Activated gamma-delta T cell treated with anti-CD3 and anti-CD28 coated beads, Interleukin-2, amount 50 U/mL, for 16 hours (primary cell): ENCODE results near the gene IRF8.
A peak's percentile ranks its signal among the peaks of the same experiment; 100 is the strongest.
"Not testable (repeated sequence)": the region's sequence is repeated elsewhere in the genome, so short reads cannot be mapped to it uniquely, and the experiment has no call there.

Experiments used
- DNase-seq: peaks from one replicate; pipeline ENCODE4 v3.0.0-alpha.2; 2020; ENCODE audit warnings: low read depth

IRF8 gene

DNA sequence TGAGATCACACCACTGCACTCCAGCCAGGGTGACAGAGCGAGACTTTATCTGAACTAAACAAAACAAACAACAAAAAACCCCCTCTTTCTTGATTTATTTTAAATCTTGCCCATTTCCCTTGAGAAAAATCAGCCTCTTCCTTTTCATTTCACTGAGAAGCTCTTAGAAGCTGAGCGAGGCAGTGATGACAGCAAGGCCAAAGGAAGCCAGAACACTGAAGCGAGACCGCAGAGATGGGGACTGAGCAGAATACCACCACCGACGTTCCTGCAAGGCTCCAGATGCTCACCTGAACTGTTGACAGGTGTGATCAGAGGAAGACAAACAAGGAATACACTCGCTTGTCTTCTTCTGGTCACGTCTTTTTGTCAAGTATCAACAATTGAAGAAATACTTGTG lies 30.5 kb upstream of the IRF8 start:
- no peak for DNase-seq

DNA sequence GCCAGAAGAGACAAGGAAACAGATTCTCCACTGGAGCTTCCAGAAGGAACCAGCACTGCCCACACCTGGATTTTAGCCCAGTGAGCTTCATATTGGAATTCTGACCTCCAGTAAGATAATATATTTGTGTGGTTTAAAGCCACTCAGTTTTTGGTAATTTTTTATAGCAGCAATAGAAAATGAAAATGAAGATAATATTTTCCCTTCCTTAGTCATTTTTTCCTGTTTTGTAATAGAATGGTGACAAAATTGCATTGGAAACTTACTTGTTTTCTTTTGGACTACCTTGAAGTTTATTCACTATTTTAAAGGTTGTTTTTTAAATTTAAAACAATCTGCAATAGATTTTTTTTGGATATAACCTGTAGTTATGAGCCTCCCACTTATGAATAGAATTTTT lies 29.8 kb upstream of the IRF8 start:
- no peak for DNase-seq

DNA sequence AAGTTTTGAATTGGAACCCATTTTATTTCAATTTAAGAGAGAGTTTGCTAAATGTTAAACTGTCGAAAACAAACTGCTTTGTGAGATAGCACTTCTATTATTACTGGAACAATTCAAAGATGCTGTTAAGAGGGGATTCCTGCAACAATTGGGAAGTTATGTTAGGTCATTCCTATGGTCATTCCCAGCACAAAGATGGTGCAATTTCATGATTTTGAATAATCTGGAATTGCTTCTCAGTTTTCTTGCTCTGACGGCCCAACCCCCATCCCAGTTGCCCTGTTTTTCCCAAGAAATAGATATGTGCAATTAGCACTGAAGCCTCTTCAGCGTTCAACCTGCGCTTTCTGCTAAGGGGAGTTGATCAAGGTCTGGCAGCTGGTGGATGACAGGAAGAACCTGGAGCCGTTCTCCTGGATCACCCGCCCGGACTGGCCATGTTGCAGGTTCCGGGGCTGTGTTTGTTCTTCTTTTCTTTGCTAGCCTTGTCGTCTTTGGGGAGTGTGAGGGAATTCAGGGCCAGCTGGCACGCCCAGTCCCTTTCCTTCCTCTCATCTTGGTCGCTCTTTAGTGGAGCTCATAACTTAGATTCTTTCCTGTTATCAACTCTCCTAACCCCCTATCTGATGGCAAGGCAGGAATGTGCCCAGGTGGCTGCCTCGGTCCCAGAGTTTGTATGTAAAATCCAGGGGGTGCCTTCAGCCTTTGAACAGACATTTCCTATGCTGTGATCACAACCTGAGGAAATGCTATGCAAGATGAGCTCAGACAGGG lies 29.0 kb upstream of the IRF8 start:
- DNase-seq: no peak

DNA sequence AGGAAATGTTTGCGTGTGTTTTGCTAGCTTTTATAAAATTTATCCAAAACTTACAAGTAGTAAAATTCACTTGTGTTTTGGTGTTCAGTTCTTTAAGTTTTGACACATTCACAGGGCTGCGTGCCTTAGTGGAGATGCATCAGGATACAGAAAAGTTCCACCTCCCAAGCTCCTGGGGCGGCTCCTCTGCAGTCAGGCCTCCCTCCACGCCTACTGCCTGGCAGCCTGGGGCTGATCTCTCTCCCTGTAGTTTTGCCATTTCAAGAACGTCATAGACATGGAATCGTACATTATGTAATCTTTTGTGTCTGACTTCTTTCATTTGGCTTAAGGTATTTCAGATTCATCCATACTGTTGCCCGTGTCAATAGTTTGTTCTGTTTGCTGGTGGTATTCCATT lies 27.2 kb upstream of the IRF8 start:
- DNase-seq: no peak

DNA sequence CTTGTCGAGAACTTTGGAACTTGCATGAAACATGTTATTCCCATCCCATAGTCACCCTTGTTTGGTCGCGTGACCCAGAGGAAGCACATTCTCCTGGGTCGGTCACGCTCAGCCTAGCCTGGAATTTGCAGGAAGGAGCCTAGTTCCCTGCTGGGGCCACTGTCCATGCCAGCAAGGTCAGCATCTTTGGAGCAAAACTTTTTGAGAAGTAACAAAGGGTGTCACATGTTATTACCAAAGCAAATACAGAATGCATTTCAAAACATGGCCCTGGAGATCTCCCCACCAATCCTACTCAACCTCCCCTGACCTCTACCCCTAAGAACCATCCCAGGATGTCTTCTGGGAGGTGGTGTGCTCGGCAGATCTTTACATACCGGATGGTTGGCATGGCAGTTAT lies 26.2 kb upstream of the IRF8 start:
- DNase-seq: no peak

DNA sequence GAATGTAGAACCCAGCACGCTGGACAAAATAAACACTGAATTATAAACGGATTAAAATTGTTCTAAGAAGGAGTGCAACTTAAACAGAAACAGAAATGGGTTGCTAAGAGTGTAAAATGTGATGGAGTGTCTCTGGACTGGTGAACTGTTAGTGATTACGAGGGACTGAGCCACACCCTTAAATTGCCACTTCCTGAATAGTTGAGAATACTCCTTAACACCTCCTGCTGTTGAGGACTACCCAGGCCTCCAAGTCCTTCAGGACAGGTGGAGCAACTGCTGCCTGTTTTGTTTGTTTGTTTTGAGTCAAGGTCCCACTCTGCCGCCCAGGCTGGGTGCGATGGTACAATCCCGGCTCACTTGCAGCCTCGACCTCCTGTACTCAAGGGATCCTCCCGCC lies 25.8 kb upstream of the IRF8 start:
- no peak for DNase-seq

DNA sequence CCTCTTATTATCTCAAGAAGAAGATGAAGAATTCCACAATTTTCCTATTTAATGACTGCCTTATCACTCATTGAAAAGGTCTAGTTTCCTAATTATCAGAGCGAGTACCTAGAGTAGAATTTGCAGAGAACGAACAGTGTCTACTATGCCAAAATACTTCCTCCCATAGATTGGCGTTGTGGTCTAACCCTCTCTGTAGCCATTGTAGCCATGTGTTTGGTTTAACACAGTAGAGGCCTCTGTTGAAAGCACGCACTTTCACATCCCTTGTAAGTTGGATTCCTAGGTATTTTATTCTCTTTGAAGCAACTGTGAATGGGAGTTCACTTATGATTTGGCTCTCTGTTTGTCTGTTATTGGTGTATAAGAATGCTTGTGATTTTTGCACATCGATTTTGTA lies 24.9 kb upstream of the IRF8 start:
- not testable (repeated sequence) for DNase-seq

DNA sequence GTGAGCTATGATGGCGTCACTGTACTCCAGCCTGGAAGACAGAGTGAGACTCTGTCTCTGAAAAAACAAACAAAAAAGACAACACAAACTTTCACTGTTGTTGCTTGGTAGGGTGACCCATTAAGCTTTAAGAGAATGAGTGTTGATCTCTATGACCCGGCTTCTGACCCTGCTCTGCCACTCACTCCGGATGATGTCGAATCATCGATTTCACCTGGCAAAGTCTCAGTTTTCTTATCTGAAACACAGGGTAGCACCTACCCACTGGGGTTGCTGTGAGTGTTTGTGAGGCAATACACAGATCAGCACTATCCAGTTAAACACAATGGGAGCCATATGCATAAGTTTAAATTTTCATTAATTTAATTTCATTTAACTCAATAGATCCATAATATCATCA lies 20.6 kb upstream of the IRF8 start:
- DNase-seq: no peak

DNA sequence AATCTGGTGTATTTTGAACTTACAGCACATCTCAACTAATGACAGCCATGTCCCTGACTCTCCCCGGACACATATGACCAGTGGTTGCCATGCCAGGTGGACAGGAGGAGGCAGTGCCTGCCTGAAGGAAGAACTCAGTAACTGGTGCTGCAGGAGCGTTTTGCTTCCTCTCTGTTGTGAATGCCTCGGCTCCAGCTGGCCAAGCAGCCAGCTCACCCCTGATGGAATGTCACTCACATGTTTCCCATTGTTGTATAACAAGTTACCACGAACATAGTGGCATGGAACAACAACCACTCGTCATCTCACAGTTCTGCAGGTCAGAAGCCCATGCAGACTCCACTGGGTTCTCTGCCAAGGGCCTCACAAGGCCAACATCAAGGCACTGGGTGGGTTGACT lies 20.1 kb upstream of the IRF8 start:
- DNase-seq: no peak

DNA sequence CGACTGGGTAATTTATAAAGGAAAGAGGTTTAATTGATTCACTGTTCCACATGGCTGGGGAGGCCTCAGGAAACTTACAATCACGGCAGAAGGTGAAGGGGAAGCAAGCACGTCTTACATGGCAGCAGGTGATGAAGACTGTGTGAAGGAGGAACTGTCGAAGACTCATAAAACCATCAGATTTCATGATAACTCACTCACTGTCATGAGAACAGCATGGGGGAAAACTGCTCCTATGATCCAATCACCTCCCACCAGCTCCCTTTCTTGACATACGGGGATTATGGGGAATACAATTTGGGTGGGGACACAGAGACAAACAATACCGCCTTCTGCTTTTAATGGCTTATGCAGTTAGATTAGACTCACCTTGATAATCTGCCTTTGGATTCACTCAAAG lies 19.4 kb upstream of the IRF8 start:
- DNase-seq: no peak

DNA sequence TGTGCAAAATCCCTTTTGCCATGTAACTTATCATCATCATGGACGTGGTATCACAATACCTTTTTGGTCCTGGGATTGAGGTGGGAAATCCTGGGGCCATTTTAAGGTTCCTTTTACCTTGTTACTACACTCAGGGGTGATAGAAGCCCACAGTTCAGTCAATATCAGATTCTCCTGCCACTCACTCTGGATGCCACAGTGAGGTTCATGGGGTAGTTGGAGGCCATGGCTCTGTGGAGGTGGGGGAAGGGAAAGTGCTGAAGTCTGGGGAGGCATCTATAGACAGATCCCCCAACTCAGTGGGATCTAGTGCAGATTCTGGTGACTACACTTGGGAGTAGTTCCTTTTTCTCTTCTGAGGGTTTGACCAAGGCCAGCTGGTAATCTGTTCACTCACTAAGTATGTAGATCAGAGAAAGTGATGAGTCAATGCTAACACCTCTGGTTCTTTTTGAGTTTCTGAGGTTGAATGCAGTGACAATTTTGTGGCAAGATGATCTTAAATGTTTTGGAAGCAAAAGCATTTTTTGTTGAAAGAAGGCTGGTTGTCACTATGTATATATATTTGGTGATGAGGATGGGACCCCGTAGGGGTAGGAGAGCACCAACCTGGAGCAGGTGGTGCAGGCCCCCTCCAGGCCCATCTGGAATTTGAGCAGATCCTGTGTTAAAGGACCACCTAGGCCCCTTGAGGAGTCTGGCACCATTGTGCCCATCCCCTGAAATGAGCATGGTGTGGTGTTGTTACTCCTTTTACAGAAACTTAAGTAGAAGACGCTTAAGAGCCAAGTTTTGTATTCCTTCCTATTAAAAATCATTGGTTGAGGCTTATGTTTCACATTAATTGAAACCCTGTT lies 18.8 kb upstream of the IRF8 start:
- DNase-seq: no peak

DNA sequence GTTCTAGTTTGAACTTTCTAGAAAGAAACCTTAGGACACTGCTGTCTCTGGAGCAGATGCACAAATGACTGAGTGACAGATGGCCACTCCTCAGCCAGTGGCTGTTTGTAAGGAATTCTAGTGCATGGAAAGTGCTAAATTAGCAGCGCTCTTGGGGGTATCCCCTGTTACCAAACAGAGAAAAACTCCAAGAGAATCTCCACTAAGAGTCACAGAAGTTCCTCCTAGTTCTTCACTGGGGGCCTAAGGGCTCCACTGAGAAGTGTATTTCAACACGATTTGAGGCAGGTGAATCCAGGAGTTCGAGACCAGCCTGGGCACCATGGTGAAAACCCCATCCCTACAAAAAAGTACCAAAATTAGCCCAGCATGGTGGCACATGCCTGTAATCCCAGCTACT lies 18.1 kb upstream of the IRF8 start:
- DNase-seq: no peak

DNA sequence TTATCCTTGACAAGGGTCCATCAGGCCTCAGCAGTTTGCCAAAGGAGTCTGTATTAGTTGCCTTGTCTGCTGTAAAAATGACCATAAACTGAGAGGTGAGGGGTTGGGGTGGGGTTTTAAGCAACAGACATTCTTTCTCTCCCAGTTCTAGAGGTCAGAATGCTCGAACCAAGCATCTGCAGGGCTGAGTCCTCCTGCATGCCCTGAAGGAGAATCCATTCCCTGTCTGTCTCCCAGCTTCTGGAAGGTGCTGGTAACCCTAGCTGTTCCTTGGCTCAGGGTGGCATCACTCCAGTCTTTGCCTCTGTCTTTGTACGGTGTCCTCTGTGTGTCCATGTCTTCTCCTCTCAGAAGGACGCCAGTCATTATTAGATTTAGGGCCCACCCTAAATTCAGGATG lies 17.5 kb upstream of the IRF8 start:
- DNase-seq: no peak

DNA sequence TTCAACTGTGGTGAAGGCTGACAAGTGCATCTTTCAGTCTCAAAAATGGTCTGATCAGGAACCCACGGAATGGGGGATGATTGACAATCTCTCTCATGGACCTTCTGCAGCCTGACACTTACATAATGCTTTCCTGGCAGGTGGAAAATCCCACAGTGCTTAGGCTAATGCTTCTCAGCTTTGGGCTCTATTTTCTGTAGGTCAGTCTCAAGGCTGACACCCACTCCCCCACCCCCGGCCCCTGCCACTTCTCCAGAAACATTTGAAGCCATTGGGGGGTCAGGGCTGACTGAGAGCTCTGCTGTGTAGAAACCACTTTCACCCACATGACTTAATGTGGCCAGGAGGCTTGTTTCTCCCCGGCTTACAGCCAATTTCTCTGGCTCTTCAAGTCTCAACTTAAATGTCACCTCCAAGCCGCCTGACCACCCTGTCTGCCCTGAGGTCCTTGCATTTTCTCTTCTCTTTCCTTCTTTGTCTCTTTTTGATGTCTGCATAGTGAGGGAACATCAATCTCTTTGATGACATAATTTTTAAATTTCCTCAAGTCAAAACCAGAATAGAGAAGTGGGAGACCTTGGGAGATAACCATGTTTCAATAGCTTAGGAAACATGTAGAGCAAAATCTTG lies 16.7 kb upstream of the IRF8 start:
- no peak for DNase-seq

DNA sequence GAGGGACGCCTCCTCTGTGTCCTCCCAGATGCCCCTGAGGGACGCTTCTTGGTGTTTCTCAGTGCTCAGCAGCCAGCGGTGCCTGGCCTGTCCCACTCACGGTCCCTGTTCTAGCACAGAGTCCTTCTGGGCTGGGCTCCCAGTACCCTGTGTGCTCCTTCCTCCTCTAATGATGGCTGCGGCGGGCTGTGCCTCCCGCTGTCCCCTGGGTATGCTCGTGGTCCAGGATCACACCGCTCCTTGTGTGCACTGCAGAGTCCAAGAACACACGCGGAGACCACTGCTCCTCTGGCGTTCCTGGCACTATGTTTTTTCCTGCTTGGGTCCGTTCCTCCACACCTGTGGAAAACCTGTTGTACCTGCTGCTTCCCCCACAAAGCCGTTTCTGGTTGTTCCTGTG lies 15.1 kb upstream of the IRF8 start:
- no peak for DNase-seq

DNA sequence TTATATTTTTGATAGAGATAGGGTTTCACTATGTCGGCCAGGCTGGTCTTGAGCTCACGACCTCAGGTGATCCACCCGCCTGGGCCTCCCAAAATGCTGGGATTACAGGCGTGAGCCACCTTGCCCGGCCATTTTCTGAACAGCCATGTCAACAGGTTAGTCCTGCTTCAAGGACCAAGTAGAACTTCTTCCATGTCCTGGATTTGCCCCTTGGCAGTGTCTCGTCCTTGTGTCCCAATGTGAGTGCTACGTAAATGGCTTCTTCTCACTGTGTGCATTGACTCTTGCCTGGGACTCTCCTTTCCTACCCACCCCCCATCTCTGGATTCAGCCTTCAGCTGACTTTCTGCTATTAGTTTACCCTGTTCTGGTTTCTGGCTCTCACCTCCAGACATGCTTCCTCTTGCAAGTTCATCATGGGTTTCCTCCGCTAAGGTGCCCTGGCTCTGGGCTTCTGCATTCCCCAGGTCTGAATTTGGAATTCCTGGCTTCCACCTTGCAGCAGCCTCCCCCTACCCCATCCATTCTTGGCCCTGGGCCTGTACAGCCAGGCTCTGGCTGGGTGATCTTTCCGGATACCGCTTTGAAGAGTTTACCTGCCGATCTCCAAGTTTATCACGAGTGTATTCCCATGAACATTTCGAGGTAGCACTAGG lies 14.0 kb upstream of the IRF8 start:
- DNase-seq: no peak

DNA sequence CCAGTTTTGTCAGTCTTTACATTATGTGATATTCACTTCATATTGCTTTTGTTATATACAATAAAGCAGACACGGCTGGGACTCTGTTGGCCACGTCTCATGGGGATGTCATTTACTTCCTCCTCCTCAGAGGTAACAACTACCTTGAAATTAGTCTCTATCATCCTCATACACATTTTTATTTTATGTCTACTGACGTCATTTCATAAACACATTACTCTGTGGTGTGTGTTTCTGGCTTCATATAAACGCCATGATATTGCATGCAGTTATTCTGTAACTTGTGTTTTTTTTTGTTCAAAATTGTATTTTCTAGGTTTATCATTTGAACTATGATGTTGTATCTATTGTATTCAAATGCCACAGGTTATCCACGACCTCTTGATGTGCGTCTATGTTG lies 13.4 kb upstream of the IRF8 start:
- no peak for DNase-seq

DNA sequence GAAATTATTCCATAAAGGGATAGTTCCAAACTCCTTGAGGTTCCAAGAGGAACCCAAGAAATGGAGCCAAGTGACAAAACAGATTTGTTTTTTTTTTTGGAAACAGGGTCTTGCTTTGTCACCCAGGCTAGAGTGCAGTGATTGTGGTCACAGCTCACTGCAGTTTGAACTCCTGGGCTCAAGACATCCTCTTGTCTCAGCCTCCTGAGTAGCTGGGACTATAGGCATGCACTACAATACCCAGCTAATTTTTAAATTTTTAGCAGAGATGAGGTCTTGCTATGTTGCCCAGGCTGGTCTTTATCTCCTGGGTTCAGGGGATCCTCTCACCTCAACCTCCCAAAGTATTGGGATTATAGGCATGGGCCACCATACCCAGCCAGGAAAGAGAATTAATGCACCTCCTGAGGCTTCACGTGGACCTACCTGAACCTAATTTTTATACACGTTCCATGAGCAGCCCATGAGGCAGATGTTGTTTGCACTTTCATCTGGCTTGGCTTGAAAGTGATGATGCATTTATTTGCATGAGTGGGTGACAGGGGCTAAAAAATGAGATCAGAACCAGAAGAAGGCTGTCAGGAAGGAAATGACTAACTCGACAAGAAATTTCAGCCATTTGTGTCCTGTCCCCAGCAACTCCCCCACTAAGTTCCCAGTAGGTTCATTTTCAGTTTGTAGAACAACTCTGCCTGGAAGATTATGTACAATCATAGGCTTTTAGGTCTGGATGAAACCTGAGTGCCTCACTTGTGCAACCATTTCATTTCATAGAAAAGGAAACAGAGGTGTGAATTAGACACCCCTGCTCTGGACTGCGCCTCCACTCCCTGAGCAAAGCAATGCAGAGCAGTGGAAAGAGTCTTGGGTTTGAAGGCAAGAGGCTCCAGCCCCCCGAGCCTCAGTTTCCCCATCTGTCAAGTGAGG lies 10.3 kb upstream of the IRF8 start:
- DNase-seq: peak; percentile 25

DNA sequence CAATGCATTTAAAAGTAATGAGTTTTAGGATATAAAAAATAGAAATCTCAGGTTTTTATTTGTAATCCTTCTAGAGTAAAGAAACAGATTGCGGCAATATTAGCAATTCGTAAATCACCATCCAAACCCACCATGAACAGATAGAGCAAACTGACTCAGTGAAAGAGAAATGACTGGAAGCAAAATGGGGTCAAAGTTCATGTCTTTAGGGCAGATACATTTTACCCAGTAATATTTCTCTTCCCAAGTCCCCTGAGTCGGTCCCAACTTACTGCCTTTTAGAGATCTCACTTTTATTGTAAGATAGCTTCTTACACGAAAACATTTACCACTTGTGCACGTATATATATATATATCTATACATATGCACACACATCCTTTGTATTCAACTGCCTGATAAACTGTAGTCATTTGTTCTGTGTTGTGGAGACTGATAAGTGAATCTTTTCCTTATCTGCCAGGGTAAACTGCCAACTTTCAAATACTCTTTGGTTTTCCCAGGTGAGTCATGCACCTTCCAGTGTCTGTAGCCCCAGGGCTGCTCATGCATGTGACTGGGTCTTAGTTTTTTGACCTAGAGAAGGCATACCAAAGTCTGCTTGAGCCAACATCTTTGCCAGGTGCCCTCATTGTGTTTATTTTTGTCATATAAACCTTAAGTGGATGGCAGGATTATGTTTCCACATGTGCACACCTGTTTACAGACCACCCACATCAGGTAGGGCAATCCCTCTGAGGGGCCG lies 7.8 kb upstream of the IRF8 start:
- no peak for DNase-seq

DNA sequence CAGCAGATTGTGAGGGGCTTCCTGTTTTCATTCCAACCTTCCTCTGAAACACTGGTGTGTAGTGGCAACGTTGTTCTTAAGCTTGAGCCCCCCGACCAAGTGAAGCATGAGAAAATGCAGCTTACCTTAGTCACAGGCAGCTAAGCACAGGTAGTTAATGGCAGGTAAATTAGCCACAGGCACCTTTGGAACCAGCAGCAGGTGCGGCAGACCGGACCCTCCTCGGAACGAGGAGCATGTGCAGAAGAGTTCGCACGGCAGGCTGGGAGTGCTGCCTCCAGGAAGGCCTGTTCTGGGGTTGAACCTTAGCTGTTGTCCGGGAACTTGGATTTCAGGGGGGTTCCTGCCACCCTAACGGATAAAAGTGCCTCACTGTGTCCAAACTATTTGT lies 7.2 kb upstream of the IRF8 start:
- no peak for DNase-seq

DNA sequence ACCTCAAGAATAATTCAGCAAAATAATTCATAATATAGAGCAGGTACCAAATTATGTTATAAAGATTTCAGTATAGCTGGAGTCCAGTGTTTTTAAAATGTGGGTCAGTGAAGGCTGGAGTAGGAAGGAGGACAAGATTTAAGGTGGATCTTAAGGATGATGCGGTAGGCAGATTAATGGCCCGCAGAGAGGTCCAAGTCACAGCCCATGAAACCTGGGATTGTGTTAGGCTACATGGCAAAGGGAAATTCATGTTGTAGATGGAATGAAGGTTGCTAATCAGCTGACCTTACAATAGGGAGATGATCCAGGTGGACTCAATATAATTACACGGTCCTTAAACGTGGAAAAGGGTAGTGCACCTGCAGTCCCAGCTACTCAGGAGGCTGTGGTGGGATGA lies 6.2 kb upstream of the IRF8 start:
- DNase-seq: no peak
